ENCODE data around the gene C11orf97. TPM values are rescaled to one million over a fixed set of nuclear protein-coding genes. Genes with fewer than 3 reads are reported as not detected.

Gene C11orf97
- total RNA-seq (2022; extraction: Qiagen RNA extraction; ENCODE audit: low read depth), result not detected in 5 replicates

GRCh38 chr11:94511932-94512781 is at the start of gene C11orf97:
Gene C11orf97 (plus strand): TSS chr11:94512461. CDS start chr11:94512529, 68 bp downstream.

GRCh38 chr11:94493281-94494125 is 18.8 kb upstream of the C11orf97 start, which contains the start of the genes ANKRD49 and MRE11:
Gene ANKRD49 (plus strand): TSS chr11:94493984. CDS start chr11:94496694, 2,710 bp downstream.
Gene MRE11 (minus strand): TSS chr11:94493844. CDS start chr11:94492801, 1,043 bp downstream.

GRCh38 chr11:94543695-94544645 is 31.7 kb downstream of the C11orf97 start, which contains the start of gene FUT4:
Gene FUT4 (plus strand): TSS chr11:94543921. CDS start chr11:94544134, 213 bp downstream.

GRCh38 chr11:94567181-94567670 is 55.0 kb downstream of the C11orf97 start, which contains the start of gene PIWIL4:
Gene PIWIL4 (plus strand): TSS chr11:94567368. CDS start chr11:94567519, 151 bp downstream.

Other genes starting within 250 kb of the C11orf97 start
- 0.09 TPM in 1 of 5 replicates, not detected in the others for gene IZUMO1R, start 207.9 kb upstream of the C11orf97 start, total RNA-seq (2022; extraction: Qiagen RNA extraction; ENCODE audit: low read depth)
- 0.06 to 0.14 TPM (median 0.09 TPM) in 5 replicates for gene GPR83, start 111.0 kb upstream of the C11orf97 start, total RNA-seq (2022; extraction: Qiagen RNA extraction; ENCODE audit: low read depth)
- gene MRE11, start 18.6 kb upstream of the C11orf97 start, total RNA-seq (2022; extraction: Qiagen RNA extraction; ENCODE audit: low read depth), result 12.0 to 21.9 TPM (median 16.1 TPM) in 5 replicates
- gene ANKRD49, start 18.5 kb upstream of the C11orf97 start, total RNA-seq (2022; extraction: Qiagen RNA extraction; ENCODE audit: low read depth), result 5.7 to 8.8 TPM (median 6.5 TPM) in 5 replicates
- gene FUT4, start 31.5 kb downstream of the C11orf97 start, total RNA-seq (2022; extraction: Qiagen RNA extraction; ENCODE audit: low read depth), result 2.1 to 3.0 TPM (median 2.5 TPM) in 5 replicates
- gene PIWIL4, start 54.9 kb downstream of the C11orf97 start, total RNA-seq (2022; extraction: Qiagen RNA extraction; ENCODE audit: low read depth), result 0.19 to 0.49 TPM (median 0.29 TPM) in 5 replicates